ENCODE data around the gene MUC20. TPM values are rescaled to one million over a fixed set of nuclear protein-coding genes. Genes with fewer than 3 reads are reported as not detected.

Gene MUC20
- total RNA-seq, 1 donor from 2014 or later = 28.7 TPM

DNA sequence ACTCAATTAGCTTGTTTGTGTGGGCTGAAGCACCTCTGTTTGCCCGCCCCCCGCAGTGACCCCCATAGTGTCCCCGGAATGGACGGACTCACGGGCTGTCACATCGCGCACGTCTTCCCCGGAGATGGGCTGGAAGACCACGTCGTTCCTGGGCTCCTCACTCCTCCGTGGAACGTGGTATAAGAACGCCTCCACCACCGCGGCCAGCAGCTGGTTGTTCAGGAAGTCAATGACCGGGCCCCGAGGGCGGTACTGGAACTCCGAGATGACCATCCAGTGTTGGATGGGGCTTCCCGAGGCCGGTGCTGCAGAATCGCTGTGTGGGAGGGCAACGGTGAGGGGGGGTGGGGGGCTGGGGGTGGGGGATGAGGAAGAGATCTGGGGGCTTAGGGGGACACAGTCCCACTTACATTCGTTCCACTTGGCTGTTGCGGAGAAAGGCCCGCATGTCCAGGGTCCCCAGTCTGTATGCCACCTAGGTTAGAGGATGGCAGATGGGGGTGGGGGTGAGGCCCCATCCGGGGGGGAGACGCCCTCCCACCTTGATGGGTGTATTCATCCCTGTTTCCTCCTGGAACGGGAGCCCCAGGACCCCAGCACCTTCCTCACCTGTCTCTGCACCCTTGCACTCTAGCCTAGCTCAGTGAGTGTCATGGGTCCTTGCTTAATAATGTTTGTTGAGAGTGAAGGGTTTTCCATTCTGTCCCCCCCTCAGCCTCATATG is 30.2 kb downstream of the MUC20 start:
- no peak for DNase-seq (ENCODE audit: low spot score)

DNA sequence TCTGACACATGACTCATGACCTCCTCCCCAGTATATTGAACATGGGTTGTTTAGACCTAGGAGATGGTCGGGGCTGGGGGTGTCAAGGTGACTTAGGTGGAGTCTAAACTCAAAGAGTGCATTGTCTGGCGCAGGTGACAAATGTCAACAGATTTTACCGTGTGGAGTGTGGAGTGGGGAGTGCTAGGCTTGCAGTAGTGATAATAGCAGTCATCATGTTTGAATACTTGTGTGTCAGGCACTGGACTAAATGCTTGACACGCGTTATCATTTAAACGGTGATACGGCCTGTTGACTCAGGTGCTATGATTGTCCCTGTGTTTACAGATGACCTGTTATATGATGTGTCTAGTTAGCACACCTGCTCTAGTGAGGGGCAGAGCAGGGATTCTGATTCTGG is 30.8 kb downstream of the MUC20 start:
- DNase-seq (ENCODE audit: low spot score) (no peak), ATAC-seq (no peak)
- intact Hi-C loops (cut with DNase I) = no loop called here

More for the DNA sequence above, 30.2 kb downstream of the MUC20 start:
- ATAC-seq = no peak
- intact Hi-C loops (cut with DNase I) = no loop called here

- intact Hi-C loops (cut with DNase I) = no loop called here
- ATAC-seq (no peak), DNase-seq (ENCODE audit: low spot score) (no peak)
Measured at GRCh38 chr3:195752066-195752465, 31.3 kb downstream of the MUC20 start.

GRCh38 chr3:195752546-195753331 is 32.0 kb downstream of the MUC20 start:
- no peak for ATAC-seq
- DNase-seq (ENCODE audit: low spot score) = no peak
- intact Hi-C loops (cut with DNase I) = no loop called here

- no peak for DNase-seq (ENCODE audit: low spot score)
- ATAC-seq = no peak
- intact Hi-C loops (cut with DNase I) = no loop called here
Measured at GRCh38 chr3:195753581-195753980, 32.8 kb downstream of the MUC20 start.

- ATAC-seq (no peak), DNase-seq (ENCODE audit: low spot score) (no peak)
- intact Hi-C loops (cut with DNase I) = no loop called here
Measured at GRCh38 chr3:195754141-195754540, 33.4 kb downstream of the MUC20 start.

DNA sequence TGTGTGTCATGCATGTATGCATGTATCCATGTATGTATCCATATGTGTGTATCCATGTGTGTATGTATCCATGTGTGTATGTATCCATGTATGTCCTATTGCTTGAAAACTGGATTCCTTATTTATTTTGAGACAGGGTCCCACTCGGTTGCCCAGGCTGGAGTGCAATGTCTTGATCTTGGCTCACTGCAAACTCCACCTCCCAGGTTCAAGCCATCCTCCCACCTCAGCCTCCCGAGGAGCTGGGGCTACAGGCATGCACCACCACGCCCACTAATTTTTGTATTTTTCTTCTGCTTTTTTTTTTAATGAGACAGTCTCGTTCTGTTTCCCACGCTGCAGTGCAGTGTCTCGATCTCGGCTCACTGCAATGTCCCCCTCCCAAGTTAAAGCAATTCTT is 34.1 kb downstream of the MUC20 start:
- DNase-seq (ENCODE audit: low spot score) (no peak), ATAC-seq (no peak)
- intact Hi-C loops (cut with DNase I) = no loop called here

GRCh38 chr3:195755391-195755790 is 34.6 kb downstream of the MUC20 start:
- ATAC-seq (no peak), DNase-seq (ENCODE audit: low spot score) (no peak)
- intact Hi-C loops (cut with DNase I) = no loop called here

DNA sequence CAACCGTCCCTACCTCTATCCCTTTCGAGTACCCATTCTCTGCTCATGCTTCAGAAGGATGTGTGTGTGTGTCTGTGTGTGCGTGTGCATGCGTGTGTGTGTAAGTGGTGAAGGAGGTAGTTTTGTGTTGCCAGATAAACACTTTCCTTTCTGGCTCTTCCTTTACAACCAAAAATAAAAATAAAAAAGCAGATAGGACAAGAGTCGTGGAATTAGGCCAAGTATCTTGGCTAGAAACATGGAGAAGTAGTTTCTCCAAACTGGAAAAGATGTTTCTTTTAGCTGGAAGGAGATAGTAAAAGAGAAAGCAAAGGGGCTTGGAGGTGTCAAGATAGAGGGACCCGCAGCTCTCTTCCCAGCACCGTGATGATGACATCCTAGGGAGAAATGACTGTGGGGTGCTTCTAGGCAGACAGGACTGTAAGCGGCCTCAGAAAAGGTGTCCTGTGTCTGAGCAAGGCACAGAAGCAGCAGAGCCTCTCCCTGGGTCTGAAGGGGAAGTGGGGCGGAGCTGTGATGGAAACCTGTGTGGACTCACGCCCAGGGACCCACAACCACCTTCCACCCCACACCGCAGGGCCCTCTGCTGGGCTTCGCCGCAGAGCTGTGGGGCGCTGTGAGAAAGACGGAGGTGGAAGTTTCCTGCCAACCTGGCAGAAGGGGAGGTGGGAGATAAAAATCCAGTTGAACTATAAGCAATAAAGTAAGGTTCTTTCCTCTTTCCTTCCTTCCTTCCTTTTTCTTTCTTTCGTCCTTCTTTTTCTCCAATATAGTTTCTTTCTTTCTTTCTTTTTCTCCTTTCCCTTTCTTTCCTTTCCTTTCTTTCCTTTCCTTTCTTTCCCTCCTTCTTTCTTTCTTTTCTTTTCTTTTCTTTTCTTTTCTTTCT is 35.3 kb downstream of the MUC20 start:
- intact Hi-C loops (cut with DNase I) = no loop called here
- DNase-seq (ENCODE audit: low spot score) (no peak), ATAC-seq (no peak)

GRCh38 chr3:195757438-195757770 is 36.6 kb downstream of the MUC20 start:
- DNase-seq (ENCODE audit: low spot score) (no peak), ATAC-seq (no peak)
- intact Hi-C loops (cut with DNase I) = no loop called here

GRCh38 chr3:195757827-195758226 is 37.0 kb downstream of the MUC20 start:
- ATAC-seq (no peak), DNase-seq (ENCODE audit: low spot score) (no peak)
- intact Hi-C loops (cut with DNase I) = no loop called here

DNA sequence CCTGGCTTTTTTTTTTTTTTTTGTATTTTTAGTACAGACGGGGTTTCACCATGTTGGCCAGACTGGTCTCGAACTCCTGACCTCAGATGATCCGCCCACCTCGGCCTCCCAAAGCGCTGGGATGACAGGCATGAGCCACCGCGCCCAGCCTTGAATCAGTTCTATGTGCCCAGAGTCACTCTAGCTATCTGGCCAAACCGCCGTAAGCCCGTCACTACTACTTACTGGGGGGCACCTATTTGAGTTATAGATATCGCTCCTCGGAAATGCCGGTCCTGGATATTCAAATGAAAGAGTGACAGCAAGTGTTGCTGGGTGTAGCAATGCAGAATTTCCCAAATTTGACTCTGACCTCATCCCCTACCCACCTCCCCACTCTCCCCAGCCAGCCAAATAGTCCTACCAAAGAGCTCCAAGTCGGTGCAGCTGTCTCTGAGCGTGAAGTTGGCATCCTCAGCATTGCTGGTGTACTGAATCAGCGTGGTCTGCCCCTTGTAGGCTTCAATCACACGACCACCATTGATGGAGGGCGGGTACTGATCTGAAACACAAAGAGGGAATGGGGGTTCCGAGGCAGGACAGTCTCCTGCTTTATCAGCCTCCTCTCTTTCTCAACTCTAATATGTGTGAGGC is 38.1 kb downstream of the MUC20 start:
- ATAC-seq = no peak
- no peak for DNase-seq (ENCODE audit: low spot score)
- intact Hi-C loops (cut with DNase I) = no loop called here

DNA sequence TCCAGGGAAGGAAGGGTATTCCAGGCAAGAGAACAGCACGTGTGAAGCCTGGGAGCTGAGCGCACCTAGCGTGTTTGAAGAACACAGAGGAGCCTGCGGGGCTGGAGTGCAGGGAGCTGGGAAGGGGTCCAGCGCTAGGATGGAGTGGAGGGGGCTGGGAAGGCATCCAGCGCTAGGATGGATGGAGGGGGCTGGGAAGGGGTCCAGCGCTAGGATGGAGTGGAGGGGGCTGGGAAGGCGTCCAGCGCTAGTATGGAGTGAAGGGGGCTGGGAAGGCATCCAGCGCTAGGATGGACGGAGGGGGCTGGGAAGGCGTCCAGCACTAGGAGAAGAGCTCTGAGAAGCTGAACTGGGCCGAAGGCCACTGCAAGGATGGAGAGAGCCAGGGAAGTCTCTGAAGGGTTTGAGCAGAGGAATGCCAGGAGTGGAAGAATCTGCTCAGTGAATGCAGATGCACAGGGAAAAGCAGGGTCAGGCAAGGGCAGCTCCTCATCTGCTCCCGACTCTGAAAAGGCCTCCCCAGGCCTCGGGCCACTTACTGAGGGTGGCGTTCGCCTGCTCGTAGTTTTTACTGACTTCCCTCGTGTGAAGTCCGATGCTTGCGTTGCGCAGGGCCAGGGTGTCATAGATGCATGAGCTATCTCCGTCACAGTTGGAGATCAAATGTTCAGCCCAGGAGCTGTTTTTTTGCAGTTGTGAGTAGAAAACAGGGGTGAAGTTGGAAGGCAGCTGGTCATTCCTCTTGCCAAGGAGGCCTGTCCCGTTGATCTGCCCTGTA is 39.8 kb downstream of the MUC20 start:
- intact Hi-C loops (cut with DNase I) = no loop called here
- no peak for DNase-seq (ENCODE audit: low spot score)
- peak; percentile 82 for ATAC-seq

DNA sequence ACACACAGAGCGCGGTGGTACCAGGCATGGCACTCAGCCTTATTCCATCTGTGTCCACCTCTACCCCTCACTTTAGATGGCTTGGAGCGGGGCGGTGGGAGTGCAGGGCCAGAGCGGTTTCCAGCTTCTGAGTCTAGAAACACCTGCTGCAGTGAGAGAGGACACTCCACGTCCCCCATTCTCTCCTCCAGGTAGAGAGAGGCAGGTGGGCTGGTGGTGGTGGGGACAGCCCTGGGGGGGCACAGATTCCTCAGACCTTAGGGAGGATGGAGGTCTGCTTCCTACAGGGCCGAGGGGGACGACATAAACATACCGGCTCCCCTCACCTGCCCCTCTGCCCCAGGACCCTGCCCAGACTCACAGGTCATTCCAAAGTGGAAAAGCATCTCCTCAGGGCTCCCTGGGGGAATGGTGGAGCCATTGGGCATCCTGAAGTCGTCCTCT is 40.4 kb downstream of the MUC20 start:
- peak; percentile 6 for ATAC-seq
- DNase-seq (ENCODE audit: low spot score) = no peak
- intact Hi-C loops (cut with DNase I) = no loop called here

GRCh38 chr3:195761567-195762248 is 40.9 kb downstream of the MUC20 start:
- ATAC-seq (no peak), DNase-seq (ENCODE audit: low spot score) (no peak)
- intact Hi-C loops (cut with DNase I) = no loop called here

- no peak for DNase-seq (ENCODE audit: low spot score)
- no peak for ATAC-seq
- intact Hi-C loops (cut with DNase I) = no loop called here
Measured at GRCh38 chr3:195762249-195762585, 41.4 kb downstream of the MUC20 start.

DNA sequence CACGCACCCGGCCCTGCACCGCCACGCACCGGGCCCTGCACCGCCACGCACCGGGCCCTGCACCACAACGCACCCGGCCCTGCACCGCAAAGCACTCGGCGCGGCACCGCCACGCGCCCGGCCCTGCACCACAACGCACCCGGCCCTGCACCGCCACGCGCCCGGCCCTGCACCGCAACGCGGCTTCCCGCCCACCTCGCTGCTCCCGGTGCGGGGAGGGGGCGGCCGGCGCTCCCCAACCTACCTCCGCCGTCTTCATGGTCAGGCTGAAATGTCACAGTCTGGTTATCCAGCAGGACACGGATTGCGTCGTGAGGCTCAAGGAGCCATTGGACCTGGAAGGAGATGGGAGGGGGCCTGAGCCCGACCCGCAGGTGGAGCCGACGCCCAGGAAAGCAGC is 41.8 kb downstream of the MUC20 start:
- intact Hi-C loops (cut with DNase I) = no loop called here
- DNase-seq (ENCODE audit: low spot score) (no peak), ATAC-seq (no peak)

All from sciatic nerve (tissue), 2 donors.